ENCODE results near the gene DPP7.

DPP7 gene

DNA sequence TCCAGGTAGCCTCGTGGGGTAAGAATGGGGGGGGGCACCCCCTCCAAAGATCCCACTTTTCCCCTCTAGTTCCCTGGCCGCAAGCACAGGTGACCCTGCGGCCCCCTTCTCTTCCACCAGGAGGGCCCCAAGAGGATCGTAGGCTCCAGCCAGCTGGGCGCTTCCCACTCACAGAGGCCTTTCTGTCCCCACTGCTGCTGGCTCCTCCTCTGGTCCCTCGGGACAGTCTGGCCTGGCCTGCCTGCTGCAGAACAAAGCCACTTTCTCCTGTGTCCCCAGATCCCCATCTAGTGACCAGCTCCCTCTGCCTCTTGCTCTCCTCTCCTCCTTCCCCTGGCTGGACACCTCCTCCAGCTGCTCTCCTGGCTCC lies 43.6 kb downstream of the DPP7 start (continued):
- TF ChIP-seq, protein P1, sequence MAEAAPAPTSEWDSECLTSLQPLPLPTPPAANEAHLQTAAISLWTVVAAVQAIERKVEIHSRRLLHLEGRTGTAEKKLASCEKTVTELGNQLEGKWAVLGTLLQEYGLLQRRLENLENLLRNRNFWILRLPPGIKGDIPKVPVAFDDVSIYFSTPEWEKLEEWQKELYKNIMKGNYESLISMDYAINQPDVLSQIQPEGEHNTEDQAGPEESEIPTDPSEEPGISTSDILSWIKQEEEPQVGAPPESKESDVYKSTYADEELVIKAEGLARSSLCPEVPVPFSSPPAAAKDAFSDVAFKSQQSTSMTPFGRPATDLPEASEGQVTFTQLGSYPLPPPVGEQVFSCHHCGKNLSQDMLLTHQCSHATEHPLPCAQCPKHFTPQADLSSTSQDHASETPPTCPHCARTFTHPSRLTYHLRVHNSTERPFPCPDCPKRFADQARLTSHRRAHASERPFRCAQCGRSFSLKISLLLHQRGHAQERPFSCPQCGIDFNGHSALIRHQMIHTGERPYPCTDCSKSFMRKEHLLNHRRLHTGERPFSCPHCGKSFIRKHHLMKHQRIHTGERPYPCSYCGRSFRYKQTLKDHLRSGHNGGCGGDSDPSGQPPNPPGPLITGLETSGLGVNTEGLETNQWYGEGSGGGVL (tag by site-specific recombination; IDR thresholded peaks at IDR 0.05), result no peak
- TF ChIP-seq ZNF214 (tag by site-specific recombination; IDR thresholded peaks at IDR 0.05; ENCODE audit: borderline replicate concordance) (no peak), ZNF280D (tag by site-specific recombination; IDR thresholded peaks at IDR 0.05) (no peak), KLF17 (tag by site-specific recombination; IDR thresholded peaks at IDR 0.05) (no peak), ZNF530 (tag by site-specific recombination; IDR thresholded peaks at IDR 0.05; ENCODE audit: low read depth) (no peak), KLF10 (tag by site-specific recombination; IDR thresholded peaks at IDR 0.05) (no peak), ZFP69B (tag by site-specific recombination; IDR thresholded peaks at IDR 0.05) (no peak), ZNF473 (tag by site-specific recombination; IDR thresholded peaks at IDR 0.05) (no peak), ZNF335 (tag by site-specific recombination; conservative IDR thresholded peaks at IDR 0.05) (peak; percentile 42; the same call in 1 of the 2 replicates), ZNF600 (tag by site-specific recombination; IDR thresholded peaks at IDR 0.05) (no peak; the same call in 1 of the 2 replicates), ZIC2 (tag by site-specific recombination; IDR thresholded peaks at IDR 0.05) (no peak), ZFHX2 (tag by site-specific recombination; conservative IDR thresholded peaks at IDR 0.05) (peak; percentile 37; the same call in 1 of the 2 replicates), ZNF48 (tag by site-specific recombination; IDR thresholded peaks at IDR 0.05) (no peak), ZNF561 (tag by site-specific recombination; IDR thresholded peaks at IDR 0.05; ENCODE audit: borderline replicate concordance) (peak; percentile 23; the same call in 1 of the 2 replicates), FEZF1 (tag by site-specific recombination; IDR thresholded peaks at IDR 0.05) (no peak), ZNF138 (tag by site-specific recombination; IDR thresholded peaks at IDR 0.05; ENCODE audit: borderline replicate concordance) (no peak), ZNF791 (tag by site-specific recombination; IDR thresholded peaks at IDR 0.05) (no peak), ZEB2 (tag by site-specific recombination; IDR thresholded peaks at IDR 0.05) (0 out of 2 replicates have a peak, but pooled peaks have one; percentile 48), ZNF660 (tag by site-specific recombination; IDR thresholded peaks at IDR 0.05) (no peak), SP3 (tag by site-specific recombination; IDR thresholded peaks at IDR 0.05) (peak; percentile 72), ZBTB48 (tag by site-specific recombination; IDR thresholded peaks at IDR 0.05) (no peak), ZNF501 (tag by site-specific recombination; IDR thresholded peaks at IDR 0.05) (no peak), ZNF544 (tag by site-specific recombination; IDR thresholded peaks at IDR 0.05) (no peak)
- TF ChIP-seq, protein P2, sequence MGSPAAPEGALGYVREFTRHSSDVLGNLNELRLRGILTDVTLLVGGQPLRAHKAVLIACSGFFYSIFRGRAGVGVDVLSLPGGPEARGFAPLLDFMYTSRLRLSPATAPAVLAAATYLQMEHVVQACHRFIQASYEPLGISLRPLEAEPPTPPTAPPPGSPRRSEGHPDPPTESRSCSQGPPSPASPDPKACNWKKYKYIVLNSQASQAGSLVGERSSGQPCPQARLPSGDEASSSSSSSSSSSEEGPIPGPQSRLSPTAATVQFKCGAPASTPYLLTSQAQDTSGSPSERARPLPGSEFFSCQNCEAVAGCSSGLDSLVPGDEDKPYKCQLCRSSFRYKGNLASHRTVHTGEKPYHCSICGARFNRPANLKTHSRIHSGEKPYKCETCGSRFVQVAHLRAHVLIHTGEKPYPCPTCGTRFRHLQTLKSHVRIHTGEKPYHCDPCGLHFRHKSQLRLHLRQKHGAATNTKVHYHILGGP (tag by site-specific recombination; IDR thresholded peaks at IDR 0.05), result no peak
- TF ChIP-seq, protein P3, sequence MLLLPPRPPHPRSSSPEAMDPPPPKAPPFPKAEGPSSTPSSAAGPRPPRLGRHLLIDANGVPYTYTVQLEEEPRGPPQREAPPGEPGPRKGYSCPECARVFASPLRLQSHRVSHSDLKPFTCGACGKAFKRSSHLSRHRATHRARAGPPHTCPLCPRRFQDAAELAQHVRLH (tag by site-specific recombination; IDR thresholded peaks at IDR 0.05), result no peak
- TF ChIP-seq, protein P4, sequence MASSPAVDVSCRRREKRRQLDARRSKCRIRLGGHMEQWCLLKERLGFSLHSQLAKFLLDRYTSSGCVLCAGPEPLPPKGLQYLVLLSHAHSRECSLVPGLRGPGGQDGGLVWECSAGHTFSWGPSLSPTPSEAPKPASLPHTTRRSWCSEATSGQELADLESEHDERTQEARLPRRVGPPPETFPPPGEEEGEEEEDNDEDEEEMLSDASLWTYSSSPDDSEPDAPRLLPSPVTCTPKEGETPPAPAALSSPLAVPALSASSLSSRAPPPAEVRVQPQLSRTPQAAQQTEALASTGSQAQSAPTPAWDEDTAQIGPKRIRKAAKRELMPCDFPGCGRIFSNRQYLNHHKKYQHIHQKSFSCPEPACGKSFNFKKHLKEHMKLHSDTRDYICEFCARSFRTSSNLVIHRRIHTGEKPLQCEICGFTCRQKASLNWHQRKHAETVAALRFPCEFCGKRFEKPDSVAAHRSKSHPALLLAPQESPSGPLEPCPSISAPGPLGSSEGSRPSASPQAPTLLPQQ (tag by site-specific recombination; IDR thresholded peaks at IDR 0.05), result no peak
- TF ChIP-seq, protein P5, sequence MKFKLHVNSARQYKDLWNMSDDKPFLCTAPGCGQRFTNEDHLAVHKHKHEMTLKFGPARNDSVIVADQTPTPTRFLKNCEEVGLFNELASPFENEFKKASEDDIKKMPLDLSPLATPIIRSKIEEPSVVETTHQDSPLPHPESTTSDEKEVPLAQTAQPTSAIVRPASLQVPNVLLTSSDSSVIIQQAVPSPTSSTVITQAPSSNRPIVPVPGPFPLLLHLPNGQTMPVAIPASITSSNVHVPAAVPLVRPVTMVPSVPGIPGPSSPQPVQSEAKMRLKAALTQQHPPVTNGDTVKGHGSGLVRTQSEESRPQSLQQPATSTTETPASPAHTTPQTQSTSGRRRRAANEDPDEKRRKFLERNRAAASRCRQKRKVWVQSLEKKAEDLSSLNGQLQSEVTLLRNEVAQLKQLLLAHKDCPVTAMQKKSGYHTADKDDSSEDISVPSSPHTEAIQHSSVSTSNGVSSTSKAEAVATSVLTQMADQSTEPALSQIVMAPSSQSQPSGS (tag by site-specific recombination; IDR thresholded peaks at IDR 0.05; ENCODE audit: low read depth), result no peak
- TF ChIP-seq, protein P6, sequence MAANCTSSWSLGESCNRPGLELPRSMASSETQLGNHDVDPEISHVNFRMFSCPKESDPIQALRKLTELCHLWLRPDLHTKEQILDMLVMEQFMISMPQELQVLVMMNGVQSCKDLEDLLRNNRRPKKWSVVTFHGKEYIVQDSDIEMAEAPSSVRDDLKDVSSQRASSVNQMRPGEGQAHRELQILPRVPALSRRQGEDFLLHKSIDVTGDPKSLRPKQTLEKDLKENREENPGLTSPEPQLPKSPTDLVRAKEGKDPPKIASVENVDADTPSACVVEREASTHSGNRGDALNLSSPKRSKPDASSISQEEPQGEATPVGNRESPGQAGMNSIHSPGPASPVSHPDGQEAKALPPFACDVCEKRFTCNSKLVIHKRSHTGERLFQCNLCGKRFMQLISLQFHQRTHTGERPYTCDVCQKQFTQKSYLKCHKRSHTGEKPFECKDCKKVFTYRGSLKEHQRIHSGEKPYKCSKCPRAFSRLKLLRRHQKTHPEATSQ (tag by site-specific recombination; IDR thresholded peaks at IDR 0.05), result no peak
